ENCODE data around the gene ITGA2B. TPM values are rescaled to one million over a fixed set of nuclear protein-coding genes. Genes with fewer than 3 reads are reported as not detected.
"Not testable (repeated sequence)": the region's sequence is repeated elsewhere in the genome, so short reads cannot be mapped to it uniquely, and the experiment has no call there.

ITGA2B gene
- total RNA-seq, 2 experiments from 2014 or later: 0.57 to 0.63 TPM

GRCh38 chr17:44333371-44333770 lies 56.1 kb downstream of the ITGA2B start:
- ChIA-PET CTCF (ENCODE audit: unreplicated experiment) (interaction anchor here (0.7 kb wide), 1 partner anchor 15 kb away, joined by 3 read pairs; no protein-coding TSS in a partner anchor), POLR2A (interaction anchor here (1.4 kb wide), 1 partner anchor 14 kb away, joined by 4 read pairs; no protein-coding TSS in a partner anchor)
- Histone ChIP-seq H3K9me2 (ENCODE audit: insufficient read depth, low read length) (no peaks in the 10 kb centered on the region), H4K20me1 (ENCODE audit: insufficient read depth, low read length) (no peaks in the 10 kb centered on the region), H3K9me3 (ENCODE audit: low read length) (no peaks in the 10 kb centered on the region), H2AFZ (ENCODE audit: low read length) (no peak overlapping the region), H3K4me2 (ENCODE audit: low read length) (no peak overlapping the region), H3K36me3 (ENCODE audit: insufficient read depth, low read length) (no peaks in the 10 kb centered on the region), H3K4me3 (ENCODE audit: low read depth, low read length, poor library complexity, severe bottlenecking) (no peak overlapping the region), H3K4me1 (ENCODE audit: insufficient read depth, low read length, poor library complexity, severe bottlenecking) (peaks cover 50% of the 10 kb centered on the region), H3K79me2 (ENCODE audit: insufficient read depth, low read depth, low read length) (no peaks in the 10 kb centered on the region), H3K27ac (ENCODE audit: low read depth, low read length, poor library complexity, severe bottlenecking) (no peak overlapping the region)
- no TSS peak for BruUV-seq (replicated peaks)
- no peak for DNase-seq (ENCODE audit: low spot score)
- no peak for TF ChIP-seq CTCF (conservative IDR thresholded peaks at IDR 0.05; ENCODE audit: low read length)
- TF ChIP-seq EZH2phosphoT487 (IDR thresholded peaks at IDR 0.05; ENCODE audit: borderline replicate concordance, low read depth, low read length): no peak
- intact Hi-C loops (cut with micrococcal nuclease; ENCODE audit: unreplicated experiment): no loop called here

GRCh38 chr17:44331249-44331760 lies 58.1 kb downstream of the ITGA2B start:
- H3K9me2 ChIP-seq (ENCODE audit: insufficient read depth, low read length): no peaks in the 10 kb centered on the region
- H4K20me1 ChIP-seq (ENCODE audit: insufficient read depth, low read length): no peaks in the 10 kb centered on the region
- peak overlapping the region; percentile 4 for H3K4me3 ChIP-seq (ENCODE audit: low read depth, low read length, poor library complexity, severe bottlenecking)
- peaks cover 66% of the 10 kb centered on the region for H3K4me1 ChIP-seq (ENCODE audit: insufficient read depth, low read length, poor library complexity, severe bottlenecking)
- POLR2A ChIA-PET: interaction anchor here (0.5 kb wide), 1 partner anchor 190 kb away, joined by 6 read pairs; no protein-coding TSS in a partner anchor
- CTCF ChIA-PET (ENCODE audit: unreplicated experiment): interaction anchor here (0.9 to 1.5 kb wide), 2 partner anchors 16 to 121 kb away, joined by 3 to 4 read pairs; no protein-coding TSS in a partner anchor
- BruUV-seq (replicated peaks): no TSS peak
- no peaks in the 10 kb centered on the region for H3K9me3 ChIP-seq (ENCODE audit: low read length)
- no peaks in the 10 kb centered on the region for H3K79me2 ChIP-seq (ENCODE audit: insufficient read depth, low read depth, low read length)
- no peaks in the 10 kb centered on the region for H3K36me3 ChIP-seq (ENCODE audit: insufficient read depth, low read length)
- peak; percentile 96 for TF ChIP-seq CTCF (conservative IDR thresholded peaks at IDR 0.05; ENCODE audit: low read length)
- no peak for TF ChIP-seq EZH2phosphoT487 (IDR thresholded peaks at IDR 0.05; ENCODE audit: borderline replicate concordance, low read depth, low read length)
- H3K27ac ChIP-seq (ENCODE audit: low read depth, low read length, poor library complexity, severe bottlenecking): peak overlapping the region; percentile 61
- peak overlapping the region; percentile 52 for H3K4me2 ChIP-seq (ENCODE audit: low read length)
- intact Hi-C loops (cut with micrococcal nuclease; ENCODE audit: unreplicated experiment): no loop called here
- DNase-seq (ENCODE audit: low spot score): peak; percentile 90
- peak overlapping the region; percentile 83; the same call in 1 of the 2 replicates for H2AFZ ChIP-seq (ENCODE audit: low read length)

GRCh38 chr17:44330263-44330662 lies 59.2 kb downstream of the ITGA2B start:
- H4K20me1 ChIP-seq (ENCODE audit: insufficient read depth, low read length); H3K36me3 ChIP-seq (ENCODE audit: insufficient read depth, low read length); H3K9me2 ChIP-seq (ENCODE audit: insufficient read depth, low read length); H3K79me2 ChIP-seq (ENCODE audit: insufficient read depth, low read depth, low read length); H3K4me2 ChIP-seq (ENCODE audit: low read length); H2AFZ ChIP-seq (ENCODE audit: low read length); H3K9me3 ChIP-seq (ENCODE audit: low read length); DNase-seq (ENCODE audit: low spot score); H3K4me3 ChIP-seq (ENCODE audit: low read depth, low read length, poor library complexity, severe bottlenecking); BruUV-seq (replicated peaks); intact Hi-C loops (cut with micrococcal nuclease; ENCODE audit: unreplicated experiment); H3K27ac ChIP-seq (ENCODE audit: low read depth, low read length, poor library complexity, severe bottlenecking): not testable (repeated sequence)
- H3K4me1 ChIP-seq (ENCODE audit: insufficient read depth, low read length, poor library complexity, severe bottlenecking): peaks cover 58% of the 10 kb centered on the region
- POLR2A ChIA-PET: interaction anchor here (0.8 to 1.3 kb wide), 3 partner anchors 114 to 131 kb away, joined by 3 to 4 read pairs (median 3); no protein-coding TSS in a partner anchor
- CTCF ChIA-PET (ENCODE audit: unreplicated experiment): interaction anchor here (1.5 kb wide), 1 partner anchor 120 kb away, joined by 4 read pairs; no protein-coding TSS in a partner anchor

GRCh38 chr17:44329516-44329915 lies 59.9 kb downstream of the ITGA2B start:
- Histone ChIP-seq H3K4me1 (ENCODE audit: insufficient read depth, low read length, poor library complexity, severe bottlenecking) (peaks cover 51% of the 10 kb centered on the region), H3K27ac (ENCODE audit: low read depth, low read length, poor library complexity, severe bottlenecking) (peak overlapping the region; percentile 90)
- H3K9me2 ChIP-seq (ENCODE audit: insufficient read depth, low read length); CTCF ChIA-PET (ENCODE audit: unreplicated experiment); BruUV-seq (replicated peaks); H2AFZ ChIP-seq (ENCODE audit: low read length); H3K9me3 ChIP-seq (ENCODE audit: low read length); H4K20me1 ChIP-seq (ENCODE audit: insufficient read depth, low read length); H3K79me2 ChIP-seq (ENCODE audit: insufficient read depth, low read depth, low read length); H3K4me2 ChIP-seq (ENCODE audit: low read length); H3K36me3 ChIP-seq (ENCODE audit: insufficient read depth, low read length); DNase-seq (ENCODE audit: low spot score); H3K4me3 ChIP-seq (ENCODE audit: low read depth, low read length, poor library complexity, severe bottlenecking): not testable (repeated sequence)
- intact Hi-C loops (cut with micrococcal nuclease; ENCODE audit: unreplicated experiment): loop anchor here (5.0 to 10.0 kb wide), 3 partner anchors 187 to 255 kb away; partner anchors contain the start of genes G6PC3, HDAC5 and HROB
- POLR2A ChIA-PET: interaction anchor here (0.8 to 1.3 kb wide), 3 partner anchors 113 to 132 kb away, joined by 3 to 4 read pairs (median 3); no protein-coding TSS in a partner anchor
